VCaP (cell line): ENCODE measurements around the gene APOL6.

Experiments
- H3K27ac ChIP-seq: fragments of 450-650 bp; 2 replicates; pipeline ENCODE4 v1.5.1; 2017
- CTCF ChIP-seq: fragments of 450-650 bp; conservative IDR thresholded peaks from 2 replicates; pipeline ENCODE4 v1.5.1; 2017; ENCODE audit warnings: mild to moderate bottlenecking, moderate library complexity

Gene APOL6

DNA sequence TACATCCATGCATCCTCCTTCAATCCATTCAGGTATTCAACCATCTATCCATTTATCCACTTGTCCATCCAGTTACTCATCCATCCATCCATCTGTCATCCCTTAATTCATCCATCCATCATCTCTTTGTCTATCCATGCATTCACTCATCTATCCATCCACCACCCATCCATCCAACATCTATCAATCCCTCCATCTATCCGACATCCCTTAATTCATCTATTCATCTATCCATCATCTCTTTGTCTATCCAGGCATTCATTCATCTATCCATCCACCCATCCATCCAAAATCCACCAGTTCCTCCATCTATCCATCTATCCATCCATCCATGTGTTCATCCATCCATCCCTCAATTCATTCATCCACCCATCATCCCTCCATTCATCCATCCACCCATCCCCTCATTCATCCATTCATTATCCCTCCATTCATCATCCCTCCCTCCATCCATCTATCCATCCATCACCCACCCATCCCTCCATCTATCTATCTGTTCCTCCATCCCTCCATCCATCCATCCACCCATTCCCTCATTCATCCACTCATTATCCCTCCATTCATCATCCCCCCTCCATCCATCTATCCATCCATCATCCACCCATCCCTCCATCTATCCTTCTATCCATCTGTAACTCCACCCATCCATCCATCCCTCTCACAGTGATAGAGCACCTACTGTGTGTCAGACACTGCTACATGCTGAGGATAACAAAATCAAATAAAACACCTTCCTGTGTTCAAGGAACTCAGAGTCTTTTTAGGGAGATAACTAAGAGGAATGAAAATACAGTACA, 29.6 kb upstream of the APOL6 start:
- peak overlapping the region; percentile 96; the same call in 1 of the 2 replicates for H3K27ac ChIP-seq
- TF ChIP-seq CTCF: no peak

DNA sequence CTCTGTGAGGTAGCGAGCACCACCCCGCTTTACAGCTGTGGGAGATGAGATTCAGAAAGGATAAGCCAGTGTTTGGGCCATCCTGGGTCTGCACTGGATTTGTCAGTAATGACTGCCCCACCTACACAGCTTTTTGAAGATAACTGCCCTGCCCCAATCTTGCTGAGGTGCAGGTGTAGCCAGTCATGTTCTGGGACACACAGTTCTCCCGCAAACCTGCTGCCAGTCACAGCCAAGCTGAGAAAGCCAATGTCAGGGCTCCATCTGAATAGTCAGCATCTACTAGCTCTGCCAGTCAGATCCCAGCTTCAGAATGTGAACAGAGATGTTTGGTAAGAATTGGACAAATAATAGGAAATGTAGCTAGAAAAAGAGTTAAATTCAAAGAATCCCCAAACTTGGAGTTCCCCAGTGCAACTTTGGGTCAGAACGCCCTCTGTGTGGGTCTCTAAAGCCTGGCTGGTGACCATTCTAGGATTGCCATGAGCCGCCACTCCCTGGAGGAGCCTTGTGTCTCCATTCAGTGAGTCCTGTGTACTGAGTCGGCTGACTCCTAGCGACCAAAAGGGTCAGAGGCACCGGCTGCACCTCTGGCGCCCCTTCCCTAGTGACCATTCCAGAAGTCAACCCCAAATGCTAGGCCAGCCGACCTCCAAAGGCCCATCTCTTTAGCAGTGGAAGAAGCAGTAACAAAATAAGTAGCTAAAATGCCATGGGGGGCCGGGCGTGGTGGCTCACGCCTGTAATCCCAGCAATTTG, 28.7 kb upstream of the APOL6 start:
- H3K27ac ChIP-seq: peak overlapping the region; percentile 96
- no peak for TF ChIP-seq CTCF

DNA sequence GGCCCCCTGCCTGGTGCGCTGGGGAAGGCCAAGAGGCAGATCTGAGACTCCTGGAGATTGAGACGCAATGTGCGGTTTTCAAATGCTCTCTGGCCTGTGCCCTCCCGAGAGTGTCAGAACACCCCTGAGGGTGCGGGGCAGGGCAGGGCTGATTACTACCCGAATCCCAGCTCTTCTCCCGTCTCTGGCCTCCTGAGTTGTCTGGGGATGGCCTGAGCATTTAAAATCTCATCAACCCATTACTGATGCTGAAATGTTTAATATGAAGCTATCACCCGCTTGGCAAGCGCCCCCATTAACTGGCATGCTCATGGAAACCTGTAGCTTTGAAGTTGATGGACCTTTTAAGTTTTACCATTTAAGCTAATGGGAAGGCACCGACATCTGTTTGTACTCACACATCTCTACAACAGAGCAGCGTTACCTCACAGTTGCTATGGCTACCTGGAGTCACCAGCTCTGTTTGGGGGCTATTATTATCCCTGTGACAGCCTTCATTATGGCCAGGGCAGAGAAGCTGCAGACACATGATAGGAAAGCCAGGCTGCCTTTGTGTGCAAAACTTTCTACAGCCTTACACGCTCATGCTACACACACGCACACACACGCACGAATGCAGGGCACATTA, 27.5 kb upstream of the APOL6 start:
- H3K27ac ChIP-seq: peak overlapping the region; percentile 96
- no peak for TF ChIP-seq CTCF

GRCh38 chr22:35621451-35621850, 26.8 kb upstream of the APOL6 start:
- H3K27ac ChIP-seq: peak overlapping the region; percentile 96
- no peak for TF ChIP-seq CTCF

- H3K27ac ChIP-seq: peak overlapping the region; percentile 96
- no peak for TF ChIP-seq CTCF
Measured at GRCh38 chr22:35622191-35622913, 25.9 kb upstream of the APOL6 start.

DNA sequence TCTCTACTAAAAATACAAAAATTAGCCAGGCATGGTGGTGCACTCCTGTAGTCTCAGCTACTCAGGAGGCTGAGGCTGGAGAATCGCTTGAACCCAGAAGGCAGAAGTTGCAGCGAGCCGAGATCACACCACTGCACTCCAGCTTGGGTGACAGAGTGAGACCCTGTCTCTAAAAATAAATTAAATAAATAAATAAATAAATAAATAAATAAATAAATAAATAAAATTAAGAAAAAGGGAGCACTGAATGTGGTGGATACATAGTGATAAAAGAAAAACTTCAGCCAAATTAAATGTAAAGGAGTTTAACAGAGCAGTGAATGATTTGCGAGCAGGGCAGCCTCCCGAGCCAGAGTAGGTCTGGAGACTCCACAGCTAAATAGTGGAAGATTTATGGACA, 24.4 kb upstream of the APOL6 start:
- H3K27ac ChIP-seq: peak overlapping the region; percentile 96; the same call in 1 of the 2 replicates

GRCh38 chr22:35624547-35624946, 23.7 kb upstream of the APOL6 start:
- TF ChIP-seq CTCF: no peak
- no peak overlapping the region for H3K27ac ChIP-seq
